GM12865 (cell line): Measurements from ENCODE around the gene TMEM38A.

Experiments used
- DNase-seq: peaks from one replicate; pipeline ENCODE4 v3.0.0; 2010; ENCODE audit warnings: low read depth
- H3K4me3 ChIP-seq: 2 replicates; pipeline ENCODE4 v1.5.1; 2011; ENCODE audit warnings: mild to moderate bottlenecking, low read depth, low read length, control low read depth
- CTCF ChIP-seq: IDR thresholded peaks from 2 replicates; pipeline ENCODE4 v1.5.1; 2011; ENCODE audit warnings: low read length, control low read depth, low read depth, inconsistent platforms; ENCODE audit not compliant: insufficient read depth; ENCODE audit errors: missing control alignments

The TMEM38A gene

GRCh38 chr19:16631465-16631864, 29.5 kb upstream of the TMEM38A start:
- H3K4me3 ChIP-seq = no peak overlapping the region
- TF ChIP-seq CTCF = no peak
- no peak for DNase-seq

- DNase-seq = no peak
- H3K4me3 ChIP-seq = no peak overlapping the region
These were observed 23.4 kb upstream of the TMEM38A start for GRCh38 chr19:16637535-16637934.

GRCh38 chr19:16638666-16639065, 22.3 kb upstream of the TMEM38A start:
- no peak for DNase-seq
- no peak for TF ChIP-seq CTCF

More at GRCh38 chr19:16637535-16637934, 23.4 kb upstream of the TMEM38A start:
- no peak for TF ChIP-seq CTCF

GRCh38 chr19:16640951-16641350, 20.0 kb upstream of the TMEM38A start:
- TF ChIP-seq CTCF = no peak
- no peak for DNase-seq
- H3K4me3 ChIP-seq = no peak overlapping the region

More at GRCh38 chr19:16638666-16639065, 22.3 kb upstream of the TMEM38A start:
- no peak overlapping the region for H3K4me3 ChIP-seq

GRCh38 chr19:16641695-16642094, 19.2 kb upstream of the TMEM38A start:
- DNase-seq = no peak
- H3K4me3 ChIP-seq = no peak overlapping the region
- no peak for TF ChIP-seq CTCF

- H3K4me3 ChIP-seq = no peak overlapping the region
- TF ChIP-seq CTCF = no peak
- DNase-seq = no peak
These were observed 15.8 kb upstream of the TMEM38A start for GRCh38 chr19:16645140-16645539.

GRCh38 chr19:16649734-16650133, 11.2 kb upstream of the TMEM38A start:
- no peak for DNase-seq
- TF ChIP-seq CTCF = no peak

More at GRCh38 chr19:16649734-16650133, 11.2 kb upstream of the TMEM38A start:
- no peak overlapping the region for H3K4me3 ChIP-seq
